Measurements from ENCODE around the gene ARG2. TPM values are rescaled to one million over a fixed set of nuclear protein-coding genes. Genes with fewer than 3 reads are reported as not detected.

The ARG2 gene
- total RNA-seq, 1 donor from 2014 or later, result 11.1 TPM

DNA sequence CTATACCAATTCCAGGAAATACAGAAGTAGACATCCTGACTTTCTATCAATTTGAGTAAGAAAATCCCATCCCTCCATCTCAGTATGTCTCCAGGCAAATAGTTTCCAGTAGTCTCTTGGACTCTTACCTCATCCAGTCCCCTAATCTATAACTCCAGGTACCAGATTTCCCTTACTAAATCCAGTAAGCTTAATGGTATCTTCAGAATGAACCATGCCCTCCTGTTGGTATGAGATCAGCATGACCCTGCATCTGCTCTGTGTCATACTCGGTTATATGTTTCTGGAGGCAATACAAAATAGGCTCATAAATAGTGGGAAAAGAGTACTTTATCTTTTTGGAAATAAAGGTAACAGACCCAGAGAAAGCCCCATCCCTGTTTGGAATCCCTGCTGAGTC lies 38.1 kb upstream of the ARG2 start:
- Mint-ChIP-seq H3K4me1 (ENCODE audit: low read depth) (no peaks in the 10 kb centered on the region), H3K4me3 (ENCODE audit: unreplicated experiment) (no peak overlapping the region), H3K27me3 (ENCODE audit: low read depth) (no peaks in the 10 kb centered on the region), H3K9me3 (ENCODE audit: low read depth) (no peaks in the 10 kb centered on the region), H3K27ac (ENCODE audit: unreplicated experiment) (no peak overlapping the region), H3K36me3 (ENCODE audit: low read depth) (no peaks in the 10 kb centered on the region)
- TF ChIP-seq, protein P1, sequence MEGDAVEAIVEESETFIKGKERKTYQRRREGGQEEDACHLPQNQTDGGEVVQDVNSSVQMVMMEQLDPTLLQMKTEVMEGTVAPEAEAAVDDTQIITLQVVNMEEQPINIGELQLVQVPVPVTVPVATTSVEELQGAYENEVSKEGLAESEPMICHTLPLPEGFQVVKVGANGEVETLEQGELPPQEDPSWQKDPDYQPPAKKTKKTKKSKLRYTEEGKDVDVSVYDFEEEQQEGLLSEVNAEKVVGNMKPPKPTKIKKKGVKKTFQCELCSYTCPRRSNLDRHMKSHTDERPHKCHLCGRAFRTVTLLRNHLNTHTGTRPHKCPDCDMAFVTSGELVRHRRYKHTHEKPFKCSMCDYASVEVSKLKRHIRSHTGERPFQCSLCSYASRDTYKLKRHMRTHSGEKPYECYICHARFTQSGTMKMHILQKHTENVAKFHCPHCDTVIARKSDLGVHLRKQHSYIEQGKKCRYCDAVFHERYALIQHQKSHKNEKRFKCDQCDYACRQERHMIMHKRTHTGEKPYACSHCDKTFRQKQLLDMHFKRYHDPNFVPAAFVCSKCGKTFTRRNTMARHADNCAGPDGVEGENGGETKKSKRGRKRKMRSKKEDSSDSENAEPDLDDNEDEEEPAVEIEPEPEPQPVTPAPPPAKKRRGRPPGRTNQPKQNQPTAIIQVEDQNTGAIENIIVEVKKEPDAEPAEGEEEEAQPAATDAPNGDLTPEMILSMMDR (IDR thresholded peaks at IDR 0.05), result no peak
- DNase-seq (ENCODE audit: low spot score), result no peak

DNA sequence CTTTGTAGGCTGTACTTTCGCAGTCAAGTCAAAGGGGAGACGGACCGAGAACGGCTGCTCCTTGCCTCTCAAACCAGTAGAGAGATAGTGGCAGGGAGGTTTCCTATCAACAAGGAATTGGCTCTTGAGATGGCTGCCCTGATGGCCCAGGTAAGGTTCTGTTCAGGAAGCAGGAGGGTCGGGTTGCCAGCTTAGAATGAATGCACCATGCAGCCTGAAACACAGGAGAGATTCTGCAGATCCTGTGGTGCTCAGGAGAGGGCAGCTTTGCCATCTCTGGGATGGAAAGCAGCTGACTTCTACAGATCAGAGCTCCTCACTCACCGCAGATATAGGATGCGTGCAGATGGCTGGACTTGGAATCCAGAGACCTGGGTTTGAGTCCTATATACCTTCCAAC lies 37.7 kb upstream of the ARG2 start:
- H3K9me3 Mint-ChIP-seq (ENCODE audit: low read depth), result no peaks in the 10 kb centered on the region
- H3K27me3 Mint-ChIP-seq (ENCODE audit: low read depth), result no peaks in the 10 kb centered on the region
- no peak for DNase-seq (ENCODE audit: low spot score)
- no peak overlapping the region for H3K4me3 Mint-ChIP-seq (ENCODE audit: unreplicated experiment)
- TF ChIP-seq, protein P1 (IDR thresholded peaks at IDR 0.05), result no peak
- H3K27ac Mint-ChIP-seq (ENCODE audit: unreplicated experiment), result no peak overlapping the region
- no peaks in the 10 kb centered on the region for H3K36me3 Mint-ChIP-seq (ENCODE audit: low read depth)
- H3K4me1 Mint-ChIP-seq (ENCODE audit: low read depth), result no peaks in the 10 kb centered on the region

DNA sequence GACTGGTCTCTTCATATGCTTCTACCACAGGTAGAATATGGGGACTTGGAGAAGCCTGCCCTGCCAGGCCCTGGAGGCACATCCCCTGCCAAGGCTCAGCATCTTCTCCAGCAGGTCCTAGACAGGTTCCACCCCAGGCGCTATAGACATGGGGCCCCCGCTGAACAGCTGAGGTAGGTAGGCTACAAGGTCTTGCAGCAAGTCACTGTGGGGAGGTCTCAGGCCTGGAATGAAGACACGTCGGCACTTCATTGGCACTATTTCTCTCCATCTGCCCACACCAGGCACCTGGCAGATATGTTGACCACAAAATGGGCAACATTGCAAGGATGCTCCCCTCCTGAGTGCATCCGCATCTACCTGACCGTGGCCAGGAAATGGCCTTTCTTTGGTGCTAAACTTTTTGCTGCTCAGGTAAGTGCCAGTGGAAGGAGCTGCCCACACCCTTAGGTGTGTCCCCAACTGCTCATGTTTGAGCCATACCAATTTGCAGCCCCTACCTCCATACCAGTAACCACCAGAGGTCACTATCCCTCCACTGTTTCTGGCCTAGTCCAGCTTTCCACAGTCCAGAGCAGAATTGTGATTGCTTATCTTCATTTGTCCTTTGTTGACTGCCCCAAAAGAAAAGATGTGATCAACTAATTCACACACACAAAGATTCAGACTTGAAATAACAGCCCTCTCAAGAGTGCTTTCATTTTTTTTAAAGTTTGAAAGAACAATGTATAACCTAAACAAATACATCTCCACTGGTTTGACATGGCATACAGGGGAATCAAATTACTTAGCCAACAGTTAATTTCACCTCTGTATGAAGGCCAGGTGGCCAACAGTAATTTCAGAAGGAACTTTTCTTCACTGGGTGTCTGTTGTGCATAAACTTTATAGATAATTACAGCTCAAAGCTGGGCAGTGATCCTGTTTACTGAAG lies 35.7 kb upstream of the ARG2 start:
- H3K27ac Mint-ChIP-seq (ENCODE audit: unreplicated experiment), result no peak overlapping the region
- DNase-seq (ENCODE audit: low spot score), result no peak
- no peak overlapping the region for H3K4me3 Mint-ChIP-seq (ENCODE audit: unreplicated experiment)
- H3K9me3 Mint-ChIP-seq (ENCODE audit: low read depth), result no peaks in the 10 kb centered on the region
- TF ChIP-seq, protein P1 (IDR thresholded peaks at IDR 0.05), result peak; percentile 83
- peaks cover 2% of the 10 kb centered on the region for H3K36me3 Mint-ChIP-seq (ENCODE audit: low read depth)
- no peaks in the 10 kb centered on the region for H3K27me3 Mint-ChIP-seq (ENCODE audit: low read depth)
- no peaks in the 10 kb centered on the region for H3K4me1 Mint-ChIP-seq (ENCODE audit: low read depth)

DNA sequence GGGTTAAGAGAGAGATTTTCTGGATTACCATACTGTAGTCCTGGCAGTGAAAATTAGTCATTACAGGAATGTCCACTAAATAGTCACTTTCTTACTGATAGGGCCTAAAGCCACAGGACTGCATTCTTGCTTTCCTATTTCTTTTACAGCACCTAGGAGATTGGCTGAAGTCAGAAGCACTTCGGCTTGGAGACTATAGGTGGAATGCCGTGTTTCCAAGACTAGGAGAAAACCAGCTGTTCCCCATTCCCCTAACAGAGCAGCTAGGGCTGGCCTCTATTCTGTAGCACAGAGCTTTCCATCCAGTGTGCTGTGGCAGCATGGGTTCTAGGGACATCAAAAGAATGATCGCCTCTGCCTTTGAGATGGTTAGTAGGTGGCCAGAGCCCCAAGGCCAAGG lies 34.7 kb upstream of the ARG2 start:
- Mint-ChIP-seq H3K4me1 (ENCODE audit: low read depth) (no peaks in the 10 kb centered on the region), H3K36me3 (ENCODE audit: low read depth) (peaks cover 4% of the 10 kb centered on the region), H3K27me3 (ENCODE audit: low read depth) (no peaks in the 10 kb centered on the region), H3K27ac (ENCODE audit: unreplicated experiment) (no peak overlapping the region), H3K9me3 (ENCODE audit: low read depth) (no peaks in the 10 kb centered on the region), H3K4me3 (ENCODE audit: unreplicated experiment) (no peak overlapping the region)
- no peak for DNase-seq (ENCODE audit: low spot score)
- TF ChIP-seq, protein P1 (IDR thresholded peaks at IDR 0.05), result no peak

DNA sequence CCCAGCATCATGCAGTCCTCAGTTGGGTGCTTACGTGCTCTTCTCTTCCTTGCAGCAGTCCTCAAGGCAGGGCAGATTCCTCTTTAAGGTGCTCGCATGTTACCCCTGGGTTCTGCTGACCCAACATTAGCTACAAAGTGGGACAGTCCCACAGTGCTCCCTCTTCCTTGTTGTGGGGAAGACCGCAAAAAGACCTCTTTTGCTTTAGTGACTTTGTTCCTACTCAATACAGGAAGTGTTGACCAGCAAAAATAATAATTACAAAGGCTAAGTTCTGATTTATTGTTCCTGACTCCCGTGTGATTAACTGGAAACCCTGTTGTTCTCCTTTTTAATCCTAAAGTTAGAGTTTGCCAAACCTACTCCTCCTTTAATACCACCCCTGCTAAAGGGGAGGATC lies 33.4 kb upstream of the ARG2 start:
- TF ChIP-seq, protein P1 (IDR thresholded peaks at IDR 0.05), result no peak
- H3K4me3 Mint-ChIP-seq (ENCODE audit: unreplicated experiment), result no peak overlapping the region
- H3K27me3 Mint-ChIP-seq (ENCODE audit: low read depth), result no peaks in the 10 kb centered on the region
- no peaks in the 10 kb centered on the region for H3K4me1 Mint-ChIP-seq (ENCODE audit: low read depth)
- H3K36me3 Mint-ChIP-seq (ENCODE audit: low read depth), result peaks cover 4% of the 10 kb centered on the region
- no peak for DNase-seq (ENCODE audit: low spot score)
- no peak overlapping the region for H3K27ac Mint-ChIP-seq (ENCODE audit: unreplicated experiment)
- H3K9me3 Mint-ChIP-seq (ENCODE audit: low read depth), result no peaks in the 10 kb centered on the region
